Hepatocyte (in vitro differentiated cells): Measurements from ENCODE around the gene NOC4L.

Source experiments
- CTCF ChIP-seq: fragments of 200-600 bp; sonication (generic); IDR thresholded peaks from 2 replicates; pipeline ENCODE4 v1.5.1; 2016; ENCODE audit warnings: antibody characterized with exemption, mild to moderate bottlenecking; ENCODE audit not compliant: poor library complexity
- EZH2 ChIP-seq: fragments of 200-600 bp; sonication (generic); IDR thresholded peaks from 2 replicates; pipeline ENCODE4 v1.6.1; 2016; ENCODE audit warnings: antibody characterized with exemption, mild to moderate bottlenecking, borderline replicate concordance
- EZH2phosphoT487 ChIP-seq: fragments of 200-600 bp; sonication (generic); IDR thresholded peaks from one replicate; pipeline ENCODE4 v1.6.1; 2018; ENCODE audit warnings: antibody characterized with exemption, mild to moderate bottlenecking, low read depth, moderate library complexity; ENCODE audit not compliant: unreplicated experiment, severe bottlenecking

- no peak for TF ChIP-seq CTCF
- no peak for TF ChIP-seq EZH2phosphoT487
- no peak for TF ChIP-seq EZH2
Observed at GRCh38 chr12:132181570-132182200, 37.4 kb downstream of the NOC4L start.
